H9 (cell line): ENCODE results near the gene IFNK. TPM values are rescaled to one million over a fixed set of nuclear protein-coding genes. Genes with fewer than 3 reads are reported as not detected.

Experiments used
- DNase-seq: peaks from one replicate; pipeline ENCODE4 v3.0.0-alpha.2; 2017
- H2AFZ ChIP-seq: one replicate; pipeline ENCODE4 v1.6.1; 2013; ENCODE audit warnings: mild to moderate bottlenecking, low read length, control low read depth, moderate library complexity
- H2AK5ac ChIP-seq: 2 replicates; pipeline ENCODE4 v1.6.1; 2013; ENCODE audit warnings: low read length, control low read depth, mixed read lengths; ENCODE audit not compliant: insufficient read length
- H2BK120ac ChIP-seq: one replicate; pipeline ENCODE4 v1.6.1; 2013; ENCODE audit warnings: low read depth, mild to moderate bottlenecking, low read length, control low read depth, inconsistent platforms; ENCODE audit not compliant: poor library complexity, severe bottlenecking
- H2BK12ac ChIP-seq: 2 replicates; pipeline ENCODE4 v1.6.1; 2013; ENCODE audit warnings: low read length, control low read depth, mixed read lengths, low read depth; ENCODE audit not compliant: insufficient read length
- H2BK15ac ChIP-seq: 2 replicates; pipeline ENCODE4 v1.6.1; 2013; ENCODE audit warnings: low read depth, low read length, control low read depth
- H2BK20ac ChIP-seq: one replicate; pipeline ENCODE4 v1.6.1; 2013; ENCODE audit warnings: low read depth, mild to moderate bottlenecking, low read length, control low read depth, inconsistent platforms; ENCODE audit not compliant: poor library complexity, severe bottlenecking
- H2BK5ac ChIP-seq: 2 replicates; pipeline ENCODE4 v1.6.1; 2013; ENCODE audit warnings: low read length, control low read depth, mixed read lengths; ENCODE audit not compliant: insufficient read length
- H3K14ac ChIP-seq: 2 replicates; pipeline ENCODE4 v1.6.1; 2013; ENCODE audit warnings: low read length, control low read depth; ENCODE audit not compliant: insufficient read depth
- H3K18ac ChIP-seq: 2 replicates; pipeline ENCODE4 v1.6.1; 2013; ENCODE audit warnings: low read depth, mild to moderate bottlenecking, mixed read lengths, low read length, control low read depth; ENCODE audit not compliant: insufficient read length
- H3K23ac ChIP-seq: 2 replicates; pipeline ENCODE4 v1.6.1; 2013; ENCODE audit warnings: low read length, control low read depth, mixed read lengths, low read depth; ENCODE audit not compliant: insufficient read length
- H3K23me2 ChIP-seq: 2 replicates; pipeline ENCODE4 v1.6.1; 2013; ENCODE audit warnings: low read depth, mild to moderate bottlenecking, mixed read lengths, low read length, control low read depth; ENCODE audit not compliant: insufficient read length, poor library complexity, severe bottlenecking
- H3K27ac ChIP-seq: 2 replicates; pipeline ENCODE4 v1.5.1; 2013; ENCODE audit warnings: low read length, control low read depth, mixed read lengths, low read depth; ENCODE audit not compliant: insufficient read length
- H3K27me3 ChIP-seq: 2 replicates; pipeline ENCODE4 v1.6.1; 2013; ENCODE audit warnings: low read length, control low read depth, inconsistent platforms; ENCODE audit not compliant: insufficient read depth
- H3K4ac ChIP-seq: 2 replicates; pipeline ENCODE4 v1.6.1; 2013; ENCODE audit warnings: low read depth, mild to moderate bottlenecking, control low read depth, inconsistent platforms, low read length, moderate library complexity
- H3K4me1 ChIP-seq: 2 replicates; pipeline ENCODE4 v1.6.1; 2013; ENCODE audit warnings: low read length, control low read depth, inconsistent platforms; ENCODE audit not compliant: insufficient read depth
- H3K4me2 ChIP-seq: 2 replicates; pipeline ENCODE4 v1.6.1; 2013; ENCODE audit warnings: low read length, control low read depth, mixed read lengths; ENCODE audit not compliant: insufficient read length, insufficient read depth
- H3K56ac ChIP-seq: 2 replicates; pipeline ENCODE4 v1.6.1; 2013; ENCODE audit warnings: low read depth, mild to moderate bottlenecking, mixed read lengths, low read length, control low read depth; ENCODE audit not compliant: insufficient read length
- H3K79me1 ChIP-seq: 2 replicates; pipeline ENCODE4 v1.6.1; 2013; ENCODE audit warnings: low read depth, mild to moderate bottlenecking, moderate library complexity, low read length, control low read depth, inconsistent platforms; ENCODE audit not compliant: insufficient read depth, poor library complexity, severe bottlenecking
- H3K79me2 ChIP-seq: 2 replicates; pipeline ENCODE4 v1.6.1; 2013; ENCODE audit warnings: low read length, control low read depth, inconsistent platforms; ENCODE audit not compliant: insufficient read depth
- H3K9ac ChIP-seq: 2 replicates; pipeline ENCODE4 v1.6.1; 2013; ENCODE audit warnings: low read length, control low read depth, mixed read lengths; ENCODE audit not compliant: insufficient read length; ENCODE audit errors: extremely low read depth
- H3K9me3 ChIP-seq: one replicate; pipeline ENCODE4 v1.6.1; 2013; ENCODE audit warnings: low read depth, low read length, inconsistent platforms; ENCODE audit not compliant: control insufficient read depth
- H3T11ph ChIP-seq: one replicate; pipeline ENCODE4 v1.6.1; 2013; ENCODE audit warnings: mild to moderate bottlenecking, low read length, control low read depth, inconsistent platforms
- H4K20me1 ChIP-seq: one replicate; pipeline ENCODE4 v1.6.1; 2013; ENCODE audit not compliant: control insufficient read depth, insufficient read length, insufficient read depth
- H4K5ac ChIP-seq: 2 replicates; pipeline ENCODE4 v1.6.1; 2013; ENCODE audit warnings: low read depth, mild to moderate bottlenecking, mixed read lengths, low read length, control low read depth; ENCODE audit not compliant: insufficient read length
- H4K8ac ChIP-seq: replicated peaks from 2 replicates; pipeline ENCODE4 v1.6.1; 2013; ENCODE audit warnings: low read length, control low read depth, mixed read lengths, low read depth; ENCODE audit not compliant: insufficient read length
- H4K91ac ChIP-seq: 2 replicates; pipeline ENCODE4 v1.6.1; 2013; ENCODE audit warnings: low read depth, mild to moderate bottlenecking, moderate library complexity, mixed read lengths, low read length, control low read depth; ENCODE audit not compliant: insufficient read length
- H3K27ac Mint-ChIP-seq, 3 experiments: 2 replicates in 2 of 3; 3 replicates in 1 of 3; pipeline ENCODE4 v1.8.0; 2020 to 2021; ENCODE audit warnings: mixed read lengths in 3 of 3, mild to moderate bottlenecking in 1 of 3, moderate library complexity in 1 of 3
- H3K27me3 Mint-ChIP-seq: 2 replicates; pipeline ENCODE4 v1.8.0; 2021; ENCODE audit warnings: low read depth, mild to moderate bottlenecking, moderate library complexity, mixed read lengths
- H3K36me3 Mint-ChIP-seq, 3 experiments: 2 replicates in 2 of 3; 3 replicates in 1 of 3; pipeline ENCODE4 v1.8.0; 2020 to 2021; ENCODE audit warnings: low read depth in 3 of 3, mixed read lengths in 3 of 3; ENCODE audit not compliant: insufficient read depth in 1 of 3
- H3K4me1 Mint-ChIP-seq, 2 experiments: 2 replicates each; pipeline ENCODE4 v1.8.0; 2020; ENCODE audit warnings: mixed read lengths in 2 of 2
- H3K4me3 Mint-ChIP-seq, 2 experiments: 2 replicates in 1 of 2; 3 replicates in 1 of 2; pipeline ENCODE4 v1.8.0; 2020 to 2021; ENCODE audit warnings: mild to moderate bottlenecking in 2 of 2, mixed read lengths in 2 of 2, moderate library complexity in 1 of 2
- H3K9me3 Mint-ChIP-seq, 2 experiments: 2 replicates in 1 of 2; 3 replicates in 1 of 2; pipeline ENCODE4 v1.8.0; 2020; ENCODE audit warnings: mild to moderate bottlenecking in 2 of 2, mixed read lengths in 2 of 2, moderate library complexity in 1 of 2
- WGBS: extraction: QIAGEN DNeasy Blood & Tissue Kit; methylation state at CpG from one replicate; pipeline ENCODE4 v1.1.7; 2013; ENCODE audit warnings: missing lambda C conversion rate, low lambda C conversion rate, mixed read lengths; ENCODE audit not compliant: insufficient read length; ENCODE audit errors: extremely low coverage; 5-methylcytosine and 5-hydroxymethylcytosine counted together
- total RNA-seq: library from RNA; stranded (reverse); gene quantifications from 2 replicates; pipeline ENCODE4 v1.2.1, GENCODE V29; 2021
- TF ChIP-seq, protein P1 (sequence below): fragments of 200-600 bp; sonication (generic); conservative IDR thresholded peaks from 3 replicates; pipeline ENCODE4 v1.8.0; 2021; ENCODE audit warnings: antibody characterized with exemption, mild to moderate bottlenecking

Gene IFNK
- total RNA-seq, 1 experiment from 2014 or later = not detected

- TF ChIP-seq, protein P1, sequence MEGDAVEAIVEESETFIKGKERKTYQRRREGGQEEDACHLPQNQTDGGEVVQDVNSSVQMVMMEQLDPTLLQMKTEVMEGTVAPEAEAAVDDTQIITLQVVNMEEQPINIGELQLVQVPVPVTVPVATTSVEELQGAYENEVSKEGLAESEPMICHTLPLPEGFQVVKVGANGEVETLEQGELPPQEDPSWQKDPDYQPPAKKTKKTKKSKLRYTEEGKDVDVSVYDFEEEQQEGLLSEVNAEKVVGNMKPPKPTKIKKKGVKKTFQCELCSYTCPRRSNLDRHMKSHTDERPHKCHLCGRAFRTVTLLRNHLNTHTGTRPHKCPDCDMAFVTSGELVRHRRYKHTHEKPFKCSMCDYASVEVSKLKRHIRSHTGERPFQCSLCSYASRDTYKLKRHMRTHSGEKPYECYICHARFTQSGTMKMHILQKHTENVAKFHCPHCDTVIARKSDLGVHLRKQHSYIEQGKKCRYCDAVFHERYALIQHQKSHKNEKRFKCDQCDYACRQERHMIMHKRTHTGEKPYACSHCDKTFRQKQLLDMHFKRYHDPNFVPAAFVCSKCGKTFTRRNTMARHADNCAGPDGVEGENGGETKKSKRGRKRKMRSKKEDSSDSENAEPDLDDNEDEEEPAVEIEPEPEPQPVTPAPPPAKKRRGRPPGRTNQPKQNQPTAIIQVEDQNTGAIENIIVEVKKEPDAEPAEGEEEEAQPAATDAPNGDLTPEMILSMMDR = no peak
- no peak overlapping the region for H3K4me2 ChIP-seq
- H3K4me3 Mint-ChIP-seq = no peak overlapping the region
- H4K20me1 ChIP-seq = no peaks in the 10 kb centered on the region
- no peaks in the 10 kb centered on the region for H3K9me3 ChIP-seq
- H3K79me2 ChIP-seq = peaks cover 6% of the 10 kb centered on the region; the same call in 1 of the 2 replicates
- no peak for DNase-seq
- H3T11ph ChIP-seq = no peak overlapping the region
- H2AFZ ChIP-seq = no peak overlapping the region
- H3K9me3 Mint-ChIP-seq = no peaks in the 10 kb centered on the region
- no peak overlapping the region for H3K4ac ChIP-seq
- H3K23me2 ChIP-seq = no peaks in the 10 kb centered on the region
- no peaks in the 10 kb centered on the region for H3K27me3 ChIP-seq
- H2AK5ac ChIP-seq = no peak overlapping the region
- no peak overlapping the region for H2BK12ac ChIP-seq
- H2BK120ac ChIP-seq = no peak overlapping the region
- peaks cover 11 to 19% of the 10 kb centered on the region in 2 experiments for H3K4me1 Mint-ChIP-seq
- no peak overlapping the region for H4K5ac ChIP-seq
- no peak overlapping the region for H2BK15ac ChIP-seq
- H2BK20ac ChIP-seq = no peak overlapping the region
- H3K27me3 Mint-ChIP-seq = no peaks in the 10 kb centered on the region
- H4K8ac ChIP-seq = no peak overlapping the region
- H4K91ac ChIP-seq = no peak overlapping the region
- H3K56ac ChIP-seq = no peak overlapping the region
- no peaks in the 10 kb centered on the region; a peak in 1 of 7 replicates for H3K36me3 Mint-ChIP-seq
- H2BK5ac ChIP-seq = no peak overlapping the region
- H3K79me1 ChIP-seq = no peaks in the 10 kb centered on the region
- WGBS = no CpG with 5 or more reads among the region's 10 CpGs
- no peak overlapping the region for H3K14ac ChIP-seq
- H3K18ac ChIP-seq = no peak overlapping the region
- no peak overlapping the region for H3K27ac ChIP-seq
- H3K23ac ChIP-seq = no peak overlapping the region
- no peaks in the 10 kb centered on the region; the same call in 1 of the 2 replicates for H3K4me1 ChIP-seq
- H3K27ac Mint-ChIP-seq = no peak overlapping the region; a peak in 1 of 7 replicates
- H3K9ac ChIP-seq = no peak overlapping the region
Measured at GRCh38 chr9:27519466-27520465, 4.3 kb upstream of the IFNK start.
